ENCODE results near the gene KCNMA1. TPM values are rescaled to one million over a fixed set of nuclear protein-coding genes. Genes with fewer than 3 reads are reported as not detected.

Gene KCNMA1
- total and polyA plus RNA-seq, 2 donors (not counting 1 experiment from before 2014, with no cell fraction given) = 0.82 to 3.1 TPM

DNA sequence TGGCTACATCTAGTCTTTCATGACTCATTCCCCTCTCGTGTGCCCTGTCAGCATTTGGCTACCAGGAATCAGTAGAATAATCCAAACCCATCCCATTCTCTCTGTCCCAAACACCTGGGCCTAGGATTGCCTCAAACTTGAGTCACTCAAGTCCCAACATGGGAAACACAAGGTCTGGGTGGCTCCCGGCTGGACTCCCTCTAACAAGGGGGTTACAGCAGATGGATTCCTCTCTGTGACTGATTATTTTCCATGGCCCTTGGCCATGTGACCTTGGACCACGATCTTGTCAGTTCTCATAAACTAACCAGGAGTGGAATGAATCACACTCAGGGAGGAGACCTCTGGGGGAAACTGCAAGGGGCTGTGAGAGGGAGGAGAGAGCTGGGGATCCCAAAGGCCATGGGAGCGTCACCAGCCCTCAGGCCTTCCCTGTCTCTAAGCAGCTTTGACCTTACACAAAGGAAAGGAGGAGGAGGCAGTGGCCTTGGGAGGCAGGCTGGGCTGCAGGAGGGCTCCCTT lies 533.1 kb downstream of the KCNMA1 start:
- ATAC-seq (ENCODE audit: low read depth) = no peak
- intact Hi-C loops (cut with micrococcal nuclease) = no loop called here
- CTCF ChIA-PET = no interaction called here

DNA sequence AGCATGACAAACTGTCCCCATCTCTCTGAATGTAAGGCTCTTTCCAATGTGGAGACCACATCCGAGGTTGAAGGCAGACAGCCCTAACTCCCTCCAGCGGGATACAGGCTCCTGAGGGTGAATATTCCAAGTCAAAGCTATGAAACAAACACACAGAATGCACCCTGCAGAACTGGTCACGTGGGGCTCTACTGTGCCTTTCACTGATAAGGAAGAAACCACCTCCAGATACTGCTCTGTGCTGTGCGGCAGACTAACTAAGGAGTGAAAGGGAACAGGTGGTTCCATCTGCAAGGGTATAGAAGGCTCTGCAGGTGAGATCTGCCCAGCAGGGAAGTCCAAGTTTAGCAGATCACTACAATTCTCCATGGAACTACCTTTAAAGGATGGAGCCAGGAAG lies 534.4 kb downstream of the KCNMA1 start:
- no peaks in the 10 kb centered on the region for H3K9me3 Mint-ChIP-seq (ENCODE audit: insufficient read depth)
- peaks cover 3% of the 10 kb centered on the region for H3K27me3 Mint-ChIP-seq
- Histone ChIP-seq H3K36me3 (replicated peaks in 1 of 2; ENCODE audit: control extremely low read depth in 1 of 2, control insufficient read depth in 1 of 2, extremely low read depth in 1 of 2, insufficient read depth in 2 of 2, low read length in 1 of 2) (no peaks in the 10 kb centered on the region), H3K4me2 (replicated peaks; ENCODE audit: low read depth, low read length, poor library complexity, severe bottlenecking) (no peak overlapping the region), H3K27me3 (replicated peaks in 1 of 4; ENCODE audit: control extremely low read depth in 1 of 4, control insufficient read depth in 3 of 4, insufficient read depth in 4 of 4, low read length in 3 of 4) (no peaks in the 10 kb centered on the region), H3K9me3 (ENCODE audit: control extremely low read depth in 1 of 3, control insufficient read depth in 2 of 3, insufficient read depth in 1 of 3, low read length in 2 of 3) (no peaks in the 10 kb centered on the region), H3K79me2 (ENCODE audit: control insufficient read depth, insufficient read depth, low read length) (no peaks in the 10 kb centered on the region), H3K4me3 (ENCODE audit: control extremely low read depth in 1 of 5, extremely low read depth in 1 of 5, insufficient read depth in 1 of 5, low read depth in 2 of 5, low read length in 4 of 5) (no peak overlapping the region), H3K4me1 (ENCODE audit: control insufficient read depth in 2 of 2, insufficient read depth in 2 of 2, low read length in 2 of 2) (no peaks in the 10 kb centered on the region), H3K27ac (ENCODE audit: low read length in 2 of 2) (no peak overlapping the region), H4K20me1 (ENCODE audit: control insufficient read depth, insufficient read depth, low read length, poor library complexity, severe bottlenecking) (no peaks in the 10 kb centered on the region), H2AFZ (ENCODE audit: insufficient read depth, low read depth, low read length, poor library complexity, severe bottlenecking) (no peak overlapping the region), H3K9ac (ENCODE audit: low read length) (no peak overlapping the region)
- H3K4me3 Mint-ChIP-seq = no peak overlapping the region
- ATAC-seq (ENCODE audit: low read depth) (no peak), DNase-seq (no peak)
- CTCF ChIA-PET = no interaction called here
- no peaks in the 10 kb centered on the region for H3K4me1 Mint-ChIP-seq
- intact Hi-C loops (cut with micrococcal nuclease) = no loop called here
- 97% methylated on average over 3 of the region's 4 CpGs for WGBS (ENCODE audit: insufficient coverage)
- no peak for TF ChIP-seq EZH2 (IDR thresholded peaks at IDR 0.05; ENCODE audit: borderline replicate concordance, insufficient read depth, low read depth, low read length, poor library complexity, severe bottlenecking)
- TF ChIP-seq, protein P1, sequence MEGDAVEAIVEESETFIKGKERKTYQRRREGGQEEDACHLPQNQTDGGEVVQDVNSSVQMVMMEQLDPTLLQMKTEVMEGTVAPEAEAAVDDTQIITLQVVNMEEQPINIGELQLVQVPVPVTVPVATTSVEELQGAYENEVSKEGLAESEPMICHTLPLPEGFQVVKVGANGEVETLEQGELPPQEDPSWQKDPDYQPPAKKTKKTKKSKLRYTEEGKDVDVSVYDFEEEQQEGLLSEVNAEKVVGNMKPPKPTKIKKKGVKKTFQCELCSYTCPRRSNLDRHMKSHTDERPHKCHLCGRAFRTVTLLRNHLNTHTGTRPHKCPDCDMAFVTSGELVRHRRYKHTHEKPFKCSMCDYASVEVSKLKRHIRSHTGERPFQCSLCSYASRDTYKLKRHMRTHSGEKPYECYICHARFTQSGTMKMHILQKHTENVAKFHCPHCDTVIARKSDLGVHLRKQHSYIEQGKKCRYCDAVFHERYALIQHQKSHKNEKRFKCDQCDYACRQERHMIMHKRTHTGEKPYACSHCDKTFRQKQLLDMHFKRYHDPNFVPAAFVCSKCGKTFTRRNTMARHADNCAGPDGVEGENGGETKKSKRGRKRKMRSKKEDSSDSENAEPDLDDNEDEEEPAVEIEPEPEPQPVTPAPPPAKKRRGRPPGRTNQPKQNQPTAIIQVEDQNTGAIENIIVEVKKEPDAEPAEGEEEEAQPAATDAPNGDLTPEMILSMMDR (IDR thresholded peaks at IDR 0.05) = no peak
- POLR2A ChIA-PET = no interaction called here
- no peak overlapping the region for H3K27ac Mint-ChIP-seq

More for the DNA sequence above, 533.1 kb downstream of the KCNMA1 start:
- no peak overlapping the region for H3K4me3 ChIP-seq (ENCODE audit: control extremely low read depth in 1 of 5, extremely low read depth in 1 of 5, insufficient read depth in 1 of 5, low read depth in 2 of 5, low read length in 4 of 5)
- no peaks in the 10 kb centered on the region for H3K79me2 ChIP-seq (ENCODE audit: control insufficient read depth, insufficient read depth, low read length)
- H4K20me1 ChIP-seq (ENCODE audit: control insufficient read depth, insufficient read depth, low read length, poor library complexity, severe bottlenecking) = no peaks in the 10 kb centered on the region
- TF ChIP-seq, protein P1 (IDR thresholded peaks at IDR 0.05) = no peak
- TF ChIP-seq EZH2 (IDR thresholded peaks at IDR 0.05; ENCODE audit: borderline replicate concordance, insufficient read depth, low read depth, low read length, poor library complexity, severe bottlenecking) = no peak
- H3K4me3 Mint-ChIP-seq = no peak overlapping the region
- no peak overlapping the region for H3K9ac ChIP-seq (ENCODE audit: low read length)
- WGBS (ENCODE audit: insufficient coverage) = 94% methylated on average over 2 of the region's 4 CpGs
- H3K27ac Mint-ChIP-seq = no peak overlapping the region
- POLR2A ChIA-PET = no interaction called here
- no peak overlapping the region for H2AFZ ChIP-seq (ENCODE audit: insufficient read depth, low read depth, low read length, poor library complexity, severe bottlenecking)
- H3K27me3 ChIP-seq (replicated peaks in 1 of 4; ENCODE audit: control extremely low read depth in 1 of 4, control insufficient read depth in 3 of 4, insufficient read depth in 4 of 4, low read length in 3 of 4) = no peaks in the 10 kb centered on the region
- H3K36me3 ChIP-seq (replicated peaks in 1 of 2; ENCODE audit: control extremely low read depth in 1 of 2, control insufficient read depth in 1 of 2, extremely low read depth in 1 of 2, insufficient read depth in 2 of 2, low read length in 1 of 2) = no peaks in the 10 kb centered on the region
- no peak for DNase-seq
- H3K4me2 ChIP-seq (replicated peaks; ENCODE audit: low read depth, low read length, poor library complexity, severe bottlenecking) = no peak overlapping the region
- H3K9me3 Mint-ChIP-seq (ENCODE audit: insufficient read depth) = no peaks in the 10 kb centered on the region
- H3K27ac ChIP-seq (ENCODE audit: low read length in 2 of 2) = no peak overlapping the region
- H3K4me1 Mint-ChIP-seq = no peaks in the 10 kb centered on the region
- H3K27me3 Mint-ChIP-seq = peaks cover 3% of the 10 kb centered on the region
- no peaks in the 10 kb centered on the region for H3K9me3 ChIP-seq (ENCODE audit: control extremely low read depth in 1 of 3, control insufficient read depth in 2 of 3, insufficient read depth in 1 of 3, low read length in 2 of 3)
- H3K4me1 ChIP-seq (ENCODE audit: control insufficient read depth in 2 of 2, insufficient read depth in 2 of 2, low read length in 2 of 2) = no peaks in the 10 kb centered on the region

All from B cell (primary cell).